Stomach (tissue), 4 donors: Measurements from ENCODE around the gene CLSTN2.

Experiments used
- CTCF ChIP-seq, 7 experiments: fragments of 450-650 bp in 4 of 7; fragments of 200-600 bp in 3 of 7; sonication (generic) in 3 of 7; IDR thresholded peaks; one replicate each; pipeline ENCODE4 v1.5.1; 2016 to 2019; ENCODE audit warnings: antibody characterized with exemption in 7 of 7, control low read depth in 2 of 7, mild to moderate bottlenecking in 1 of 7
- EP300 ChIP-seq: sonication (generic); formaldehyde crosslinking; IDR thresholded peaks from one replicate; pipeline ENCODE4 v1.6.1; 2017; ENCODE audit warnings: antibody characterized with exemption
- POLR2A ChIP-seq, 4 donors: fragments of 450-650 bp; IDR thresholded peaks; one replicate each; pipeline ENCODE4 v1.6.1; 2016; ENCODE audit warnings: antibody characterized with exemption in 4 of 4, control low read depth in 2 of 4, mild to moderate bottlenecking in 1 of 4, moderate library complexity in 1 of 4
- POLR2AphosphoS5 ChIP-seq, 3 donors: sonication (generic); formaldehyde crosslinking; IDR thresholded peaks; one replicate each; pipeline ENCODE4 v1.6.1; 2016; ENCODE audit warnings: antibody characterized with exemption in 3 of 3

GRCh38 chr3:140050396-140050795 lies 115.4 kb downstream of the CLSTN2 start:
- TF ChIP-seq CTCF (IDR thresholded peaks at IDR 0.05) (no peak), POLR2A (IDR thresholded peaks at IDR 0.05) (no peak), POLR2AphosphoS5 (IDR thresholded peaks at IDR 0.05) (no peak), EP300 (no peak)
